K562 (cell line): Measurements from ENCODE around the gene ZNF599.

Source experiments
- BCOR ChIP-seq: fragments of 450-650 bp; IDR thresholded peaks from 2 replicates; pipeline ENCODE4 v1.6.1; 2016
- CREB1 ChIP-seq, 2 experiments: sonication (generic) in 1 of 2; formaldehyde crosslinking in 1 of 2; IDR thresholded peaks; 2 replicates each; pipeline versions ENCODE4 v1.6.1 to v1.8.0; 2012 to 2022; ENCODE audit warnings: inconsistent platforms in 1 of 2, mild to moderate bottlenecking in 1 of 2, missing genetic modification reagents in 1 of 2, moderate library complexity in 1 of 2
- ETV5 ChIP-seq: sonication (generic); formaldehyde crosslinking; IDR thresholded peaks from 2 replicates; pipeline ENCODE4 v1.4.0; 2020; ENCODE audit warnings: low read depth, mild to moderate bottlenecking, missing genetic modification reagents
- EWSR1 ChIP-seq: fragments of 450-650 bp; IDR thresholded peaks from 2 replicates; pipeline ENCODE4 v1.6.1; 2018; ENCODE audit warnings: borderline replicate concordance, mild to moderate bottlenecking, low read depth, moderate library complexity; ENCODE audit not compliant: partially characterized antibody
- FOXK2 ChIP-seq, 2 experiments: fragments of 450-650 bp; IDR thresholded peaks in 1 of 2; conservative IDR thresholded peaks in 1 of 2; 2 replicates each; pipeline ENCODE4 v1.6.1; 2016; ENCODE audit warnings: low read depth in 2 of 2, mild to moderate bottlenecking in 1 of 2
- HNRNPLL ChIP-seq: fragments of 200-400 bp; formaldehyde crosslinking; IDR thresholded peaks from 2 replicates; pipeline ENCODE4 v1.6.1; 2017; ENCODE audit warnings: low read length, low read depth, mild to moderate bottlenecking; ENCODE audit not compliant: poor library complexity, severe bottlenecking
- PHF21A ChIP-seq: fragments of 450-650 bp; IDR thresholded peaks from 2 replicates; pipeline ENCODE4 v1.6.1; 2017; ENCODE audit warnings: low read depth, borderline replicate concordance
- SMARCC2 ChIP-seq: fragments of 450-650 bp; IDR thresholded peaks from 2 replicates; pipeline ENCODE4 v1.6.1; 2017; ENCODE audit warnings: antibody characterized with exemption, moderate library complexity, mild to moderate bottlenecking, low read depth
- TBP ChIP-seq: optimal IDR thresholded peaks from 2 replicates; pipeline ENCODE3; 2011; ENCODE audit warnings: low read depth, low read length, improper control_type of control experiment
- ZNF133 ChIP-seq: fragments of 250-450 bp; sonication (Bioruptor Pico); IDR thresholded peaks from 2 replicates; pipeline ENCODE4 v1.4.0; 2020; ENCODE audit warnings: mild to moderate bottlenecking
- ZNF274 ChIP-seq: IDR thresholded peaks from 2 replicates; pipeline ENCODE4 v1.6.1; 2011; ENCODE audit warnings: low read depth, mild to moderate bottlenecking, low read length, moderate library complexity, borderline replicate concordance
- TF ChIP-seq, protein P1 (sequence below), 3 experiments: IDR thresholded peaks in 2 of 3; conservative IDR thresholded peaks in 1 of 3; 2 replicates each; pipeline ENCODE4 v1.5.1; 2011 to 2012; ENCODE audit warnings: low read length in 3 of 3, mild to moderate bottlenecking in 3 of 3, control low read depth in 2 of 3, improper control_type of control experiment in 1 of 3, inconsistent platforms in 1 of 3, low read depth in 1 of 3, mixed read lengths in 1 of 3, moderate library complexity in 1 of 3; ENCODE audit not compliant: insufficient read depth in 2 of 3
- TF ChIP-seq, protein P2 (sequence below): sonication (generic); formaldehyde crosslinking; IDR thresholded peaks from 2 replicates; pipeline ENCODE4 v1.8.0; 2022; ENCODE audit warnings: mild to moderate bottlenecking, missing genetic modification reagents

DNA sequence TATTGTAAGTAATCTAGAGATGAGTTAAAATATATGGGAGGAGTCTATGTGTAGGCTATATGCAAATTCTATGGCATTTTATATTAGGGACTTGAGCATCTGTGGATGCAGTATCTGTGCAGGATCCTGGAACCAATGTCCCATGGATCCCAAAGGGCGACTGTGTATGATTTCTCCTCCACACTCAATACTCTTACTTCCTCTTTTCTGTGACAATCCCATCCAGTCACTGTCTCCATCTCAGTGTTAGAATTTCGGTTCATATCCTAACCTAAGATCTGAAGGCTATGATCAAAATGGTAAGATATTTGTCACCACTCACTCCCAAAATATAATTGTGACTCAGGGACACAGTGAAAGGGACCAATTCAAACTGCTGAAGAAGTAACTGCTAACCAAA, 15.1 kb upstream of the ZNF599 start:
- TF ChIP-seq, protein P1, sequence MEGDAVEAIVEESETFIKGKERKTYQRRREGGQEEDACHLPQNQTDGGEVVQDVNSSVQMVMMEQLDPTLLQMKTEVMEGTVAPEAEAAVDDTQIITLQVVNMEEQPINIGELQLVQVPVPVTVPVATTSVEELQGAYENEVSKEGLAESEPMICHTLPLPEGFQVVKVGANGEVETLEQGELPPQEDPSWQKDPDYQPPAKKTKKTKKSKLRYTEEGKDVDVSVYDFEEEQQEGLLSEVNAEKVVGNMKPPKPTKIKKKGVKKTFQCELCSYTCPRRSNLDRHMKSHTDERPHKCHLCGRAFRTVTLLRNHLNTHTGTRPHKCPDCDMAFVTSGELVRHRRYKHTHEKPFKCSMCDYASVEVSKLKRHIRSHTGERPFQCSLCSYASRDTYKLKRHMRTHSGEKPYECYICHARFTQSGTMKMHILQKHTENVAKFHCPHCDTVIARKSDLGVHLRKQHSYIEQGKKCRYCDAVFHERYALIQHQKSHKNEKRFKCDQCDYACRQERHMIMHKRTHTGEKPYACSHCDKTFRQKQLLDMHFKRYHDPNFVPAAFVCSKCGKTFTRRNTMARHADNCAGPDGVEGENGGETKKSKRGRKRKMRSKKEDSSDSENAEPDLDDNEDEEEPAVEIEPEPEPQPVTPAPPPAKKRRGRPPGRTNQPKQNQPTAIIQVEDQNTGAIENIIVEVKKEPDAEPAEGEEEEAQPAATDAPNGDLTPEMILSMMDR (IDR thresholded peaks at IDR 0.05 in 2 of 3, conservative IDR thresholded peaks at IDR 0.05 in 1 of 3; ENCODE audit: insufficient read depth in 2 of 3, low read depth in 1 of 3, low read length in 3 of 3): no peak
- TF ChIP-seq EWSR1 (no peak), ZNF133 (CRISPR knock-in tag) (no peak), FOXK2 (conservative IDR thresholded peaks at IDR 0.05 in 1 of 2, IDR thresholded peaks at IDR 0.05 in 1 of 2; ENCODE audit: low read depth in 2 of 2) (no peak), ETV5 (no peak), ZNF274 (no peak), TBP (no peak), BCOR (no peak), PHF21A (no peak), CREB1 (IDR thresholded peaks at IDR 0.05) (no peak), CREB1 (CRISPR knock-in tag; IDR thresholded peaks at IDR 0.05) (no peak), HNRNPLL (no peak), SMARCC2 (no peak)
- TF ChIP-seq, protein P2, sequence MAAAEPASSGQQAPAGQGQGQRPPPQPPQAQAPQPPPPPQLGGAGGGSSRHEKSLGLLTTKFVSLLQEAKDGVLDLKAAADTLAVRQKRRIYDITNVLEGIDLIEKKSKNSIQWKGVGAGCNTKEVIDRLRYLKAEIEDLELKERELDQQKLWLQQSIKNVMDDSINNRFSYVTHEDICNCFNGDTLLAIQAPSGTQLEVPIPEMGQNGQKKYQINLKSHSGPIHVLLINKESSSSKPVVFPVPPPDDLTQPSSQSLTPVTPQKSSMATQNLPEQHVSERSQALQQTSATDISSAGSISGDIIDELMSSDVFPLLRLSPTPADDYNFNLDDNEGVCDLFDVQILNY (CRISPR knock-in tag): no peak
